ENCODE results near the gene PTP4A2.

PTP4A2 gene

GRCh38 chr1:31857863-31858262 lies 80.3 kb downstream of the PTP4A2 start:
- no peak for DNase-seq
